Caco-2 (cell line): ENCODE data around the gene TP53TG5. TPM values are rescaled to one million over a fixed set of nuclear protein-coding genes. Genes with fewer than 3 reads are reported as not detected.
"Not testable (repeated sequence)": the region's sequence is repeated elsewhere in the genome, so short reads cannot be mapped to it uniquely, and the experiment has no call there.

Source experiments
- BruUV-seq: library from RNA; stranded (reverse); fragments of 400-500 nt; replicated peaks from 2 replicates; lab custom pipeline; 2021; lab: Mats Ljungman, UMichigan
- CTCF ChIA-PET: fragments of 300-600 bp; sonication (Branson Sonifier 250); formaldehyde crosslinking; loops from one replicate; lab custom pipeline; 2022; ENCODE audit warnings: antibody characterized with exemption; lab: Charles Lee
- POLR2A ChIA-PET: fragments of 300-600 bp; sonication (Branson Sonifier 250); formaldehyde crosslinking; loops from one replicate; lab custom pipeline; 2022; ENCODE audit warnings: antibody characterized with exemption; lab: Charles Lee
- DNase-seq, 2 experiments: peaks; one replicate each; pipeline versions ENCODE4 v3.0.0 to v3.0.0-alpha.2; 2020 to 2022
- H3K27me3 ChIP-seq: replicated peaks from 2 replicates; pipeline ENCODE4 v1.6.0; 2011; ENCODE audit warnings: low read length; ENCODE audit not compliant: control insufficient read depth, insufficient read depth
- H3K36me3 ChIP-seq: 2 replicates; pipeline ENCODE4 v1.5.1; 2011; ENCODE audit warnings: low read length; ENCODE audit not compliant: control insufficient read depth, insufficient read depth
- H3K4me1 ChIP-seq: fragments of 250-450 bp; sonication (Bioruptor Pico); 2 replicates; pipeline ENCODE4 v1.5.1; 2020; ENCODE audit warnings: mild to moderate bottlenecking
- H3K4me3 ChIP-seq: 2 replicates; pipeline ENCODE4 v1.5.1; 2011; ENCODE audit warnings: low read depth, mild to moderate bottlenecking, control low read depth, low read length
- H3K9me3 ChIP-seq: fragments of 250-450 bp; sonication (Bioruptor Pico); 2 replicates; pipeline ENCODE4 v1.5.1; 2020; ENCODE audit warnings: mild to moderate bottlenecking, moderate library complexity
- H3K27ac Mint-ChIP-seq: one replicate; pipeline ENCODE4 v1.8.0; 2022; ENCODE audit warnings: mixed read lengths; ENCODE audit not compliant: unreplicated experiment
- H3K27me3 Mint-ChIP-seq: one replicate; pipeline ENCODE4 v1.8.0; 2022; ENCODE audit warnings: mixed read lengths; ENCODE audit not compliant: insufficient read depth, unreplicated experiment
- H3K36me3 Mint-ChIP-seq: one replicate; pipeline ENCODE4 v1.8.0; 2022; ENCODE audit warnings: mild to moderate bottlenecking, mixed read lengths; ENCODE audit not compliant: insufficient read depth, unreplicated experiment
- H3K4me1 Mint-ChIP-seq: one replicate; pipeline ENCODE4 v1.8.0; 2022; ENCODE audit warnings: low read depth, mixed read lengths; ENCODE audit not compliant: unreplicated experiment
- H3K4me3 Mint-ChIP-seq: one replicate; pipeline ENCODE4 v1.8.0; 2022; ENCODE audit warnings: mild to moderate bottlenecking, moderate library complexity, mixed read lengths; ENCODE audit not compliant: unreplicated experiment
- H3K9me3 Mint-ChIP-seq: one replicate; pipeline ENCODE4 v1.8.0; 2022; ENCODE audit warnings: mixed read lengths; ENCODE audit not compliant: unreplicated experiment
- CTCF ChIP-seq, 2 experiments: fragments of 200-600 bp in 1 of 2; IDR thresholded peaks; 1 replicate in 1 of 2; 2 replicates in 1 of 2; pipeline versions ENCODE4 v1.5.1 to v1.8.0; 2011 to 2022; ENCODE audit warnings: antibody characterized with exemption in 1 of 2, control low read depth in 1 of 2, inconsistent platforms in 1 of 2, low read depth in 1 of 2, low read length in 1 of 2, mild to moderate bottlenecking in 1 of 2, moderate library complexity in 1 of 2; ENCODE audit not compliant: insufficient read depth in 1 of 2, severe bottlenecking in 1 of 2, unreplicated experiment in 1 of 2
- intact Hi-C: fragments of 100-400 bp; cut with micrococcal nuclease; formaldehyde crosslinking; loops from one replicate; pipeline ENCODE4 v1.10.0; 2022; ENCODE audit not compliant: unreplicated experiment
- total RNA-seq: library from RNA; stranded (reverse); gene quantifications from 2 replicates; pipeline ENCODE4 v1.2.3, GENCODE V29; 2022

Gene TP53TG5
- total RNA-seq, 1 experiment from 2014 or later: not detected

GRCh38 chr20:45354423-45355208, 23.5 kb downstream of the TP53TG5 start:
- H3K9me3 ChIP-seq: no peaks in the 10 kb centered on the region
- H3K27ac Mint-ChIP-seq: no peak overlapping the region
- no peaks in the 10 kb centered on the region for H3K27me3 ChIP-seq
- no peaks in the 10 kb centered on the region for H3K36me3 ChIP-seq
- DNase-seq: no peak
- H3K4me1 Mint-ChIP-seq: peaks cover 44% of the 10 kb centered on the region
- TF ChIP-seq CTCF (IDR thresholded peaks at IDR 0.05; ENCODE audit: insufficient read depth in 1 of 2, low read depth in 1 of 2, low read length in 1 of 2, severe bottlenecking in 1 of 2, unreplicated experiment in 1 of 2): no peak
- H3K9me3 Mint-ChIP-seq: no peaks in the 10 kb centered on the region
- intact Hi-C loops: no loop called here
- BruUV-seq: no TSS peak
- no peaks in the 10 kb centered on the region for H3K36me3 Mint-ChIP-seq
- peaks cover 38% of the 10 kb centered on the region for H3K4me1 ChIP-seq
- H3K4me3 ChIP-seq: no peak overlapping the region
- H3K27me3 Mint-ChIP-seq: no peaks in the 10 kb centered on the region
- ChIA-PET CTCF (interaction anchor here (0.6 to 1.4 kb wide), 3 partner anchors 8 to 32 kb away, joined by 3 to 5 read pairs (median 3); no protein-coding TSS in a partner anchor), POLR2A (interaction anchor here (0.8 to 1.2 kb wide), 4 partner anchors 9 to 31 kb away, joined by 3 to 7 read pairs (median 4); no protein-coding TSS in a partner anchor)
- H3K4me3 Mint-ChIP-seq: no peak overlapping the region

GRCh38 chr20:45353746-45354145, 24.4 kb downstream of the TP53TG5 start:
- peaks cover 31% of the 10 kb centered on the region for H3K4me1 ChIP-seq
- Mint-ChIP-seq H3K9me3 (no peaks in the 10 kb centered on the region), H3K36me3 (peaks cover 4% of the 10 kb centered on the region), H3K27me3 (no peaks in the 10 kb centered on the region), H3K27ac (no peak overlapping the region), H3K4me1 (peaks cover 36% of the 10 kb centered on the region), H3K4me3 (no peak overlapping the region)
- no peak for DNase-seq
- no peaks in the 10 kb centered on the region for H3K9me3 ChIP-seq
- POLR2A ChIA-PET: interaction anchor here (0.8 to 1.2 kb wide), 2 partner anchors 10 kb away, joined by 3 read pairs; no protein-coding TSS in a partner anchor
- H3K27me3 ChIP-seq: no peaks in the 10 kb centered on the region
- no peaks in the 10 kb centered on the region for H3K36me3 ChIP-seq
- intact Hi-C loops: no loop called here
- CTCF ChIA-PET: interaction anchor here (0.6 to 1.1 kb wide), 2 partner anchors 9 to 31 kb away, joined by 3 read pairs; no protein-coding TSS in a partner anchor
- no TSS peak for BruUV-seq
- TF ChIP-seq CTCF (IDR thresholded peaks at IDR 0.05; ENCODE audit: insufficient read depth in 1 of 2, low read depth in 1 of 2, low read length in 1 of 2, severe bottlenecking in 1 of 2, unreplicated experiment in 1 of 2): no peak
- no peak overlapping the region for H3K4me3 ChIP-seq

- H3K27me3 Mint-ChIP-seq: no peaks in the 10 kb centered on the region
- no peak overlapping the region for H3K4me3 ChIP-seq
- no peaks in the 10 kb centered on the region for H3K36me3 ChIP-seq
- H3K27ac Mint-ChIP-seq: no peak overlapping the region
- DNase-seq: no peak
- ChIA-PET CTCF (interaction anchor here (1.0 to 1.4 kb wide), 3 partner anchors 8 to 14 kb away, joined by 3 to 6 read pairs (median 4); partner anchors contain the start of gene SYS1), POLR2A (interaction anchor here (0.6 to 1.5 kb wide), 2 partner anchors 9 to 10 kb away, joined by 3 to 8 read pairs; partner anchors contain the start of gene SYS1)
- H3K4me1 Mint-ChIP-seq: peaks cover 31% of the 10 kb centered on the region
- no peaks in the 10 kb centered on the region for H3K9me3 Mint-ChIP-seq
- no TSS peak for BruUV-seq
- H3K4me1 ChIP-seq: peaks cover 25% of the 10 kb centered on the region
- TF ChIP-seq CTCF (IDR thresholded peaks at IDR 0.05; ENCODE audit: insufficient read depth in 1 of 2, low read depth in 1 of 2, low read length in 1 of 2, severe bottlenecking in 1 of 2, unreplicated experiment in 1 of 2): no peak
- intact Hi-C loops: no loop called here
- no peaks in the 10 kb centered on the region for H3K9me3 ChIP-seq
- no peaks in the 10 kb centered on the region for H3K27me3 ChIP-seq
- H3K4me3 Mint-ChIP-seq: no peak overlapping the region
- peaks cover 14% of the 10 kb centered on the region for H3K36me3 Mint-ChIP-seq
Observed at GRCh38 chr20:45352729-45353128, 25.4 kb downstream of the TP53TG5 start.

- H3K4me3 Mint-ChIP-seq, H3K9me3 ChIP-seq, H3K9me3 Mint-ChIP-seq, H3K27me3 ChIP-seq, intact Hi-C loops, H3K4me3 ChIP-seq, POLR2A ChIA-PET, H3K36me3 ChIP-seq, H3K27ac Mint-ChIP-seq, DNase-seq, BruUV-seq, H3K27me3 Mint-ChIP-seq: not testable (repeated sequence)
- Mint-ChIP-seq H3K4me1 (peaks cover 44% of the 10 kb centered on the region), H3K36me3 (peaks cover 31% of the 10 kb centered on the region)
- CTCF ChIA-PET: interaction anchor here (2.0 kb wide), 1 partner anchor 12 kb away, joined by 5 read pairs; the partner anchor contains the start of gene SYS1
- peaks cover 29% of the 10 kb centered on the region for H3K4me1 ChIP-seq
Observed at GRCh38 chr20:45350795-45351194, 27.3 kb downstream of the TP53TG5 start.
